ENCODE results near the gene UBE2L6.

UBE2L6 gene

GRCh38 chr11:57530215-57530595 lies 37.3 kb downstream of the UBE2L6 start:
- no peak for DNase-seq (ENCODE audit: low spot score)

DNA sequence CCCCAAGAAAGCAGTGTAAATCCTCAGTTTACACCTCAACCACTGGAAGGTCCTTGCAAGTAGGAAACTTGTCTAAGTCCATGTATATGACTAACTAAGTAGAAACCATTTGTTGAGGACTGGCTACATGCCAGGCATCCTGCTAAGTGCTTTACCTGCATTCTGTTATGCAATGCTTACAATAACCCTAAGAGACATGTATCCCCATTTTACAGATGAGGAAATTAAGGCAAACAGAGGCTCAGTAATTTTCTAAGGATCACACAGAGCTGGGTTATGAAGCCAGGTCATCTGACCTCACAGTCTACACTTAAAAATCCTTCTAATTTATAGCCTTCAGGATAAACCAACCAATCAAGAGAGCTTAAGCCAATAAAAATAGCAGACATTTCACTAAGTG lies 38.5 kb downstream of the UBE2L6 start:
- no peak for DNase-seq (ENCODE audit: low spot score)

GRCh38 chr11:57527056-57527631 lies 40.3 kb downstream of the UBE2L6 start:
- peak; percentile 70 for DNase-seq (ENCODE audit: low spot score)

- DNase-seq (ENCODE audit: low spot score), result no peak
Observed at GRCh38 chr11:57523419-57523818, 44.1 kb downstream of the UBE2L6 start.

DNA sequence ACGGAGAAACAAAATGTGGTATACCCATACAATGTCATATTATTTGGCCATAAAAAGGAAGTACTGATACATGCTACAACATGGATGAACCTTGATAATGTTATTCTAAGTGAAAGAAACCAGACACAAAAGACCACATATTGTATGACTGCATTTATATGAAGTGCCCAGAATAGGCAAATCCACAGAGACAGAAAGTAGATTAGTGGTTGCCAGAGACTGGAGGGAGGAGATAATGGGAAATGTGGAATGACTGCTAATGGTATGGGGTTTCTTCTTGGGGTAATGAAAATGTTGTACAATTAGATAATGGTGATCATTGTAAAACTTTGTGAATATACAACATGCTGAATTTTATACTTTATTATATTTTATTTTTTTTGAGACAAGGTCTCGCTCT lies 46.4 kb downstream of the UBE2L6 start:
- DNase-seq (ENCODE audit: low spot score), result no peak

DNA sequence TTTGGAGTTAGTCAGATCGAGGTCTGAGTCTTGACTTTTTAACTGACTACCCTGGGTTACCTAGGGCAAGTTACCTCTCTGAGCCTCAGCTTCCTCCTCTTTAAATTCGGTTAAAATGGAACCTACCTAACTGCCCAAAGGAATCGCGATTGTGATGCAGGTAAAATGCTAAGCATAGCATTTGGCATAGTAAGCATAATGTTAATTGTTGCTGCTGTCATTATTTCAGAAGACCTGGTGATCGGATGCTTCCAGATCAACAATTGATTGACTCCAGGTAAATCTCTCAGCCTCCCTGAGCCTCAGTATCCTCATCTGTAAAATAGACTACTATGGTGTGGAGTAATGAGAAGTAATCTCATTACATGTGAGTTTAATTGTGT lies 51.4 kb downstream of the UBE2L6 start:
- no peak for DNase-seq (ENCODE audit: low spot score)

GRCh38 chr11:57515332-57516060 lies 52.0 kb downstream of the UBE2L6 start, which contains the start of gene SLC43A1:
TSS of gene SLC43A1 (minus strand) at chr11:57515702. CDS start at chr11:57514111, 1,591 bp downstream.
- DNase-seq (ENCODE audit: low spot score), result no peak

DNA sequence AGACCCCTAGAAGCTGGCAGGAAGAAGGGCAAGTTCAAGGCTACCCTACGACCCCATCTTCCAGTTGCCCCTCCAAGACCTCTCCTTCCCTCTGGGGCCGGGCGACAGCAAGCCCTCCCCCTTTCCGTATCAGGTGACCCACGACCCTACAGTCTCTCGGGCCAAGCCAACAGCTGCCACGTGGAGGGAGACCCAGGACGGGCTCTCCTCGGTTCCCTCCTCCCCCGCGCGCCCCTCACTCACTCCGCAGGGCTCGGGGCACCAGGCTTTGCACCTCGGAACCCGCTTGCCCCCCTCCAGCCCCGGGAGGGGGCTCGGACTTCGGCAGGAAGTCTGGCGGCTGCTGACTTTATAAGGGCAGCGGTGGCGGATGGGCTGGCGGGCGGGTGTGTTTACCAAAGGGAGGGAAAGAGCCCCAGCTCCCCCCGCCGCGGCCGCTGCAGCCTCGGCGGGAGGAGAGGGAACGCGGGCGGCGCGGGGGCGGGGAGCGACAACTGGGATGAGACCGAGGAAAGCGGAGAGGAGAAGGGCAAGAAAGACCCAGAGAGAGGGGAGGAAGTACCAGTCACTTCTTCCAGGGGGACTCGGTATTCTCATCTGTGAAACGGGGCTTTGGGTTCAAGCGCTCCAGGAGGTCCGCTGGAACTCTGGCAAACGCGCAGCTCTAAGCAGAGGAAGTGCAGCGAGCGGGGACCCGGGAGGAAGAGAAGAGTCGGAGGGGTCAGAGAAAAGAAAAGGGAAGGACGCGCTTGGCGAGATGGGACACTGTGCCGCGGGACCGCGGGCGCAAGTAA lies 52.7 kb downstream of the UBE2L6 start:
- peak; percentile 25 for DNase-seq (ENCODE audit: low spot score)

DNA sequence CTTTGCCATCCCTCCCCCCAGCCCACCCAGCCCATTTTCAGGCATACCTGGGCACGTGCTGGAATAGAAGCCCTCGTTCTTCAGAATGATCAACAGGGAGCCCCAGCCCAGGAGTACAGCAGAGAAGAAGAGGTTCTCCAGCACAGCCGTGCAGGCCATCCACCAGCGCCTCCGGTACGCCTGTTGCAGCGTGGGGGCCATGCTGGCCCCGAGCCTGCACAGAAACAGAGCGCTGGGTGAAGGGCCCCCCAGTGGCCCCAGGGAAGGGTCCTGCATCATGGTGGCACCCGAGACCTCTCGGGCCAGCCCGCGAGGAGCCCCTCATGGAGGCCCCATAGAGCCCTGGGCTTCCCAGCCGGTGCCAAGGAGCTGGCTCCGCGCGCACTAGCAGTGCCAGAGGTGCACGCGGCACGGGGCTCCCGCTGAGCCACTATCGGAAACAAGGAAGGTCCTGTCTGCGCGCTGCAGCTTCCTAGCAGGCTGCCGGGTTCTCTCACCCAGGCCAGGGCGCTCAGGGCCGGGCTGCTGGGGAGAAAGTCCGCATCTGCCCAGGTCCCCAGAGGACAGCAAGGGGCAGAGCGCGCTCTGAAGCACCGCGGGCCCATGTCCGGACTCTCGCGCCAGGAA lies 53.4 kb downstream of the UBE2L6 start:
- DNase-seq (ENCODE audit: low spot score), result peak; percentile 12

DNA sequence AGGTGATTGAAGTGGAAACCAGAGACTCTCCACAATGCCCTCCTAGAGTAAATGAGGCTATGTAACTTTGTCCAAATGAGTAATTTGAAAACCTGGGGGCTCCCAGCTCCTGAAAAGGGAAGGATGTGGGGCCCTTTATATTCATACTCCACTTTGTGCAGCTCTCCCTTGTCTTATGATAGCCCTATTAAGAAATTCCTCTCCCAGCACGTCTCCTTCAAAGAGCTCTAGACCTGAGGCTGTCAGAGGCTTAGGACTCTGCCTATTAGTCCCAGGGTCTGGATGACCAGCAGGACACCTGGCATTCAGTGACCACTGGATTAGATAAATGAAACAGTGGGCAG lies 54.0 kb downstream of the UBE2L6 start:
- DNase-seq (ENCODE audit: low spot score), result no peak

DNA sequence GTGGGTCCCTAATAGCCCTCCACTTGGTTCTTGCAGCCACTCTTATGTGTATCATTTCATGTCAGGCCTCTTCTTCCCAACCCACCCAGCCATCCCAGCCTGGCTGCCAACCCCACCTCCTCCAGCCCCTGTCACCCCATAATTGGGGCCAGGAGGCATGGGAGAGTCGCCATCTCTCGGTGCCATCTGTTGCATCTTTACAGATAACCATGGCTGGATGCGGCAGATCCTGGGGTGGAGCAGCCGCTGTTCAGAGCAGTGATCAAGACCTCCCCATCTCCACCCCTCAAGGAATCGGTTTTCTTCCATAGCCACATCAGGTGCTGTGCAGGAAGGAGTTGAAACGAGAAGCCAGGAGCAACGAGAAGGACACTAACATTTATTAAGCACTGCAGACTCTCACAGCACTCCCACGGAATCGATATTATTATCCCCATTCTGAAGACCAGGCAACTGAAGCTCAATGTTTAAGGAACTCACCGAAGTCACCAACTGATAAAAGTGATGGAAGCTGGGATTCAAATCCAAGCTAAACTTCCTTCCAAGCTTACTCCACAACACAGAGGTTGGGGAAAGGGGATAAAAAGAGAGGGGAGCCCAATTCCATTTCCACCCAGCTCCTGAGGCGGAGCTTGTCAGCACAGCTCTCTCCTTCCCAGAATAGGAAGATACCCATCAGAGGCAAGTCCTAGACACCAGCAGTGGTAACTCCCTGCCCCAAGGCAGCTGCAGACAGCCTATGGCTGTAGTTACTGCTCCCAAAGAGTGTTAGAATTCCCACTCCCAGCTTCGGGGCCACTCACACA lies 54.6 kb downstream of the UBE2L6 start:
- DNase-seq (ENCODE audit: low spot score), result no peak

DNA sequence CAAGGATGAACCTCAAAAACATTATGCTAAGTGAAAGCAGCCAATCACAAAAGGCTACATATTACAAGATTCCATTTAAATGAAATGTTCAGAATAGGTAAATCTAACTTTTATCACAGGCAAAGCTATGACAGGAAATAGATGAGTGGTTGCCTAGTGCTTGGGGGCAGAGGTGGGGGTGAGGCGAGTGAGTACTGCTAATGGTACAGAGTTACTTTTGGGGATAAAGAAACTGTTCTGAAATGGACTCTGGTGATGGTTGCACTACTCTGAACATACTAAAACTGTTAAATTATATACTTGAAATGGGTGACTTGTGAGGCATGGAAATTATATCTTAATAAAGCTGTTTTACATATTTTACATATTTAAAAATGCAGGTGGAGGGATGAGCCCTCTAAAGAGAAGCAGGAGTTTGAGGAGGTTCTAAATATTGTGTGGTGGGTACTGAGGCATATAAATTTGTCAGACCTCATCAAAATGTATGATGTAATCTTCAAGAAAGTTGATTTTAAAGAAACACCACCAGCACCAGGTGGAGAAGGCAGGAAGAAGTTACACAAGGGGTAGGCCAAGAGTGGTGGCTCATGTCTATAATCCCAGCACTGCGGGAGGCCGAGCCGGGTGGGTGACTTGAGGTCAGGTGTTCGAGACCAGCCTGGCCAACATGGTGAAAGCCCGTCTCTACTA lies 55.6 kb downstream of the UBE2L6 start:
- DNase-seq (ENCODE audit: low spot score), result no peak

- DNase-seq (ENCODE audit: low spot score), result no peak
Observed at GRCh38 chr11:57508341-57509170, 58.9 kb downstream of the UBE2L6 start.

- DNase-seq (ENCODE audit: low spot score), result no peak
Observed at GRCh38 chr11:57506522-57506921, 61.0 kb downstream of the UBE2L6 start.

- no peak for DNase-seq (ENCODE audit: low spot score)
Observed at GRCh38 chr11:57504511-57504910, 63.0 kb downstream of the UBE2L6 start.

GRCh38 chr11:57502870-57503269 lies 64.6 kb downstream of the UBE2L6 start:
- DNase-seq (ENCODE audit: low spot score), result no peak

- no peak for DNase-seq (ENCODE audit: low spot score)
Observed at GRCh38 chr11:57502376-57502775, 65.1 kb downstream of the UBE2L6 start.

DNA sequence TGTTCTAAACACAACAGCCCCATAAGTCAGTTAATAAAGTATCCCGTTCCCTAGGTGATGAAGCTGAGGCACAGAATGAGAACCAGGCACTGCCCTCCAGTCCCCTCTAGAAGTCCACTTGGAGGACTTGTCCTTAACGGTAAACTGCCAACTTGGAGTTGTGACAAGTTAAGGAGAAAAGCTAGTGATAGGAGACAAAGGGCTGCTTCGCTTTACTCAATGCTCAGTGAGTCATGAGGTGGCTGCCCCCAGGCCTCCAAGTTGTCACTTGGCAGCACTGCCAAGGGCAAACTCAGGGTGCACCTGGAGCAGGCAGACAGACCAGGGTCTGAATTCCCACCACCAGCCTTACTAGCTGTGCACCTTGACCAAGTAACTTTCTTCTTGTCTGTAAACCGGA lies 65.5 kb downstream of the UBE2L6 start:
- DNase-seq (ENCODE audit: low spot score), result no peak
